IPS-18c (cell line): ENCODE measurements around the gene KCNMA1.

Source experiments
- H3K4me3 ChIP-seq: 2 replicates; pipeline ENCODE4 v1.7.0; 2013; ENCODE audit warnings: low read depth, mild to moderate bottlenecking, low read length, moderate library complexity; ENCODE audit not compliant: insufficient read depth
- H3K9me3 ChIP-seq: one replicate; pipeline ENCODE4 v1.6.1; 2013; ENCODE audit warnings: mild to moderate bottlenecking, low read length, moderate library complexity; ENCODE audit not compliant: control insufficient read depth, insufficient read depth

Gene KCNMA1

GRCh38 chr10:77105761-77106221 lies 531.8 kb downstream of the KCNMA1 start:
- Histone ChIP-seq H3K4me3 (no peak overlapping the region), H3K9me3 (no peaks in the 10 kb centered on the region)

GRCh38 chr10:77104459-77104980 lies 533.1 kb downstream of the KCNMA1 start:
- Histone ChIP-seq H3K4me3 (no peak overlapping the region), H3K9me3 (no peaks in the 10 kb centered on the region)

GRCh38 chr10:77103213-77103612 lies 534.4 kb downstream of the KCNMA1 start:
- no peak overlapping the region for H3K4me3 ChIP-seq
- H3K9me3 ChIP-seq: no peaks in the 10 kb centered on the region

GRCh38 chr10:77101341-77101740 lies 536.3 kb downstream of the KCNMA1 start:
- Histone ChIP-seq H3K4me3 (no peak overlapping the region), H3K9me3 (no peaks in the 10 kb centered on the region)

DNA sequence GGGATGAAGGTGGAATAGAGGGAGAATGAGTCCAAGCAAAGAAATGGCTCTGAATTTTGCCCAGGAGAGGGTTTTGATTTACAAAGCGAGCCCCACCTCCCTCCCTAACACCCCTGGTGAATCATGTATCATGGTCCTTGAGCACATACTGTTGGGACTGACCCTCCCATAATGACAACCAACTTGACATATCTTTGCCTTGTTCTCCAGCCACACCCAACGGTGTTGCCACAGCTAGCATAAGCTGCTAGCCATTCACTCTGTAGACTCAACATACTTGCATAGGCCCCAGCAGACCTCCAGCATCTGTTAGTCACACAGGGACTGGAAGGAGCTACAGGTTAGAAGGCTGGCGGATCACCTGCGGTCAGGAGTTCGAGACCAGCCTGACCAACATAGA lies 538.5 kb downstream of the KCNMA1 start:
- H3K4me3 ChIP-seq: no peak overlapping the region
- no peaks in the 10 kb centered on the region for H3K9me3 ChIP-seq

GRCh38 chr10:77097625-77098024 lies 540.0 kb downstream of the KCNMA1 start:
- Histone ChIP-seq H3K9me3 (no peaks in the 10 kb centered on the region), H3K4me3 (no peak overlapping the region)

- Histone ChIP-seq H3K9me3 (no peaks in the 10 kb centered on the region), H3K4me3 (no peak overlapping the region)
These were observed 544.5 kb downstream of the KCNMA1 start for GRCh38 chr10:77093126-77093525.

GRCh38 chr10:77091597-77092165 lies 545.9 kb downstream of the KCNMA1 start:
- Histone ChIP-seq H3K4me3 (no peak overlapping the region), H3K9me3 (no peaks in the 10 kb centered on the region)

DNA sequence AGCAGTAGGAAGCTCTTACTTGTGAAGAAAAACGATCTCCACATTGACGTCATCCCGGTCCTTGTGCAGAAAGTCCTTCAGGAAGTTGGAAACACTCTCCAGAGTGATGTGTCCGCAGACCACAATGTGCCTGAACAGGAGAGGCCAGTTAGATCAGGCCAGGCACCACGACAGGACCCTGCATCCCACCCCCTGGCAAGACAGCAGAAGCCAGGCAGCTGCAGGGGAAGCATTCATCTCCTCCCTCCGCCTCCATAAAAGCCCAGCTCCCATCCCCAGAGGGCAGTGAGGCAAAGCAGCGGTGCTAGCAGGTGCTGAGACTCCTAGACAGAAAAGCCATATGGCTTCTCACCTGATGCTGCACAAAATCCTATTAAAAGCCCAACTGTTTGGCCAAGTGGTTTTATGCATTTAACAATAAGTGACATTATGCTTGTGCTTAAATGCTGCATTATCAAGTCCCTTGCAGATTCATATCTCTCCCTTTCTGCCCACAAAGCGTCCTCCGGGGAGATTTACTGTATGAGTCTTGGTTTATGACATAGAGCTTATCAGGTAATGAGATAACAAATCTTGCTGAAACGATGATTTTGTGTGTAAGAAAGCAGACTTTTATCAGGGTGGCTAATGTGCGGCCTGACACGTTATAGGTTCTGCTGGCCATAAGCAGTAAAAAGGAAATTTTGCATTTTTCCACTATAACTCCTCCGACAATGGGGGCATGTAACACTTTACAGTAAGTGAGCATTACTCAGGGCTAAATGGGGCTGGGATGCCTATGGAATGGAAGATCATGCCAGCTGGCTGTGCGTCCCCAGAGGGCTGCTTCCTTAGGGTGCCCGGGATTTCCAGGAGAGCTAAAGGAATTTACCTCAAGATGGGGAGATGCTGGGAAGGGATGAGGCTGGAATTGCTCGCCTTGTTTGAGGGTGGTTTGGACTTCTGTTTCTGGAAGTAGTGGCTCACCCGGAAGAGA lies 546.9 kb downstream of the KCNMA1 start:
- Histone ChIP-seq H3K4me3 (no peak overlapping the region), H3K9me3 (no peaks in the 10 kb centered on the region)

DNA sequence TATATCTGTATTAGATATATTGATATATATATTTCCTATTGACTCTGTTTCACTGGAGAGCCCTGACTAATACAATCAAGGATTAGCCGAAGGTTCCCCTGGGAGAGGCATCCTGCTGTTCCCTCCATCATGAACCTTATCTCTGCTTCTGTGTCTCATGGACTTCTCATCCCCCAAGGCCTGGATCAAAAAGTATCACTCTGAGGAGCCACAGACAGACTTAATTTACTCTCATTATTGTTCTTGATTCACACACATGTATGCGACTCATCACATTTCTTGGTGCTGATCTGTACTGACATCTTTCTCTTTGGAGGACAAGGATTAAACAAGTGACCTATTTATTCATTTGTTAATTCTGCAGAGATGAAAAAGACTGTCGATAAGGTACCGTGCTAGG lies 550.2 kb downstream of the KCNMA1 start:
- H3K4me3 ChIP-seq: no peak overlapping the region
- no peaks in the 10 kb centered on the region for H3K9me3 ChIP-seq

GRCh38 chr10:77086081-77086480 lies 551.5 kb downstream of the KCNMA1 start:
- Histone ChIP-seq H3K9me3 (no peaks in the 10 kb centered on the region), H3K4me3 (no peak overlapping the region)

DNA sequence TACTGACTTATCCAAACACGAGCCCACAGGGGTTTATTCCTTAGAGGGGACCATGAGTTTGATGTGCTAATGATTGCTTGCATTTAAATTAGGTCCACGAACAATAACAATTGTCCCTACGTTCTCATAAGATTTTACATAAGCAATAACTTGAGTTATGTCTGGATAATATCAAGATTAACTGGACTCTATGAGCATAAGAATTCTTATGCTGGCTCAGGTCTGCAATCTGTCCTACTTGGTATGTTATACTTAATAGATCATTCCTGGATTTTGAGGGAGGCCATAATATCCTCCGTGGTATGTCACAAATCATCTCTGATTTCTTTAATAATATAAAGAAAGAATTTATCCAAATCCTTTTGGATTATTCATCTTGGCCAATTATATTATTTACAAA lies 552.3 kb downstream of the KCNMA1 start:
- Histone ChIP-seq H3K9me3 (no peaks in the 10 kb centered on the region), H3K4me3 (no peak overlapping the region)

- no peaks in the 10 kb centered on the region for H3K9me3 ChIP-seq
- no peak overlapping the region for H3K4me3 ChIP-seq
These were observed 553.0 kb downstream of the KCNMA1 start for GRCh38 chr10:77084431-77085144.

GRCh38 chr10:77082601-77083252 lies 554.9 kb downstream of the KCNMA1 start:
- Histone ChIP-seq H3K4me3 (no peak overlapping the region), H3K9me3 (no peaks in the 10 kb centered on the region)

DNA sequence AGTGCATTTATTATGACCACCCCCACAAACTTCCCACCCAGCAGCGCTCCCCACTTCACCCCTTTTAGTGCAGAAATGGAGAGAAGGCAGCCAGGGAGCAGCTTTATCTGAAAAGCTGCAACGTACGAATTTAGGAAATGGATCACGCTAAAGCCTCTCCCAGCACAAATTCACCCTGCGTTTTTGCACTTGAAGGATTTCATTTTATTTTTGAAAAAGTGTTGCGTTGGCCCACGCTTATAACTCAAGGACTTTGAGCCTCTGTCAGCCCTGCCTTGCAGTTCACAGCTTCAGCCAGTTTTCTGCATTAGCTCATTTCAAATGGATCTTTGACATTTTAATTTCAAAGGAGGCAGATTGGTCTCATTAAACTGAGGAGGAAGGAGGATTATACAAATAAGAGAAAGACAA lies 556.1 kb downstream of the KCNMA1 start:
- Histone ChIP-seq H3K4me3 (no peak overlapping the region), H3K9me3 (no peaks in the 10 kb centered on the region)

DNA sequence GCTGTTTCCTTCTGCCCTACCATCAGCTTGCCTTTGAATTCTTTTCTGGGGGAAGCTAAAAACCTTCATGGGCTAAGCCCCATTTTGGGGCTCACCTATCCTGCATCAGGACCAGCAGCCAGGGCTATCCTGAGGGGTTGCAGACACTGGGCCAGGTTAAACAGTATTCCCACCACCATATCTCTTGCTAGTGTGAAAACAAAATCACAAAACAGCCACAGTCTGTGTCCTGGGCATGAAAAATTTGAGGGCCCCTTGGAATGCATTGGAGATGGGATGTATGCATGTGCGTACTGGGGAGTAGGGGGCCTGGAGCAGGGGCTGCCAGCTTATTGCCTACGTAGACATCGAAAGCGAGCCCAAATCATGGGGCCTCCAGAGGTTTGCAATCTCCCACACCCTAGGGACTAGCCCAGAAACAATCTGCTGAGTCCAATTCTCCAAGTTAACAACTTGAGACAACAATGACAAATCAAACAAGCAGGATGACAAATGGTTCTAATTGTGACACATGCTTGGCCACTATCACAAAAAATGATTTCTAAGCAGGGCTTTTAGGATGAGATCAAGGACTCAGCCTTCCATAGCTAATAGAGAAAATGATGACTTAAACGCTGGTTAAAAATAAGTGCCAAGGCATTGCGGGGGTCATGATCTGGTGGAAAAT lies 557.1 kb downstream of the KCNMA1 start:
- no peak overlapping the region for H3K4me3 ChIP-seq
- peaks cover 2% of the 10 kb centered on the region for H3K9me3 ChIP-seq
